BLaER1 treated with 17β-estradiol and CSF1 and Interleukin-3, amounts not matched to agents 10 nM and 100 nM (cell line): ENCODE data around the gene ENTHD1.

ENCODE experiments used
- H3K27ac ChIP-seq, 11 experiments: shearing (Covaris generic); formaldehyde crosslinking; 2 replicates each; pipeline ENCODE4 v1.8.1; 2022
- H3K27me3 ChIP-seq, 11 experiments: shearing (Covaris generic); formaldehyde crosslinking; 2 replicates each; pipeline ENCODE4 v1.8.1; 2022
- H3K36me3 ChIP-seq, 11 experiments: shearing (Covaris generic); formaldehyde crosslinking; 2 replicates each; pipeline ENCODE4 v1.8.1; 2022
- H3K4me1 ChIP-seq, 10 experiments: shearing (Covaris generic); formaldehyde crosslinking; 2 replicates each; pipeline ENCODE4 v1.8.1; 2022
- H3K4me2 ChIP-seq, 11 experiments: shearing (Covaris generic); formaldehyde crosslinking; 2 replicates each; pipeline ENCODE4 v1.8.1; 2022
- H3K4me3 ChIP-seq, 10 experiments: shearing (Covaris generic); formaldehyde crosslinking; 2 replicates each; pipeline ENCODE4 v1.8.1; 2022
- H3K9ac ChIP-seq, 11 experiments: shearing (Covaris generic); formaldehyde crosslinking; 2 replicates each; pipeline ENCODE4 v1.8.1; 2022
- H3K9me3 ChIP-seq, 11 experiments: shearing (Covaris generic); formaldehyde crosslinking; replicated peaks in 1 of 11; 2 replicates each; pipeline ENCODE4 v1.8.1; 2022
- H4K20me1 ChIP-seq, 11 experiments: shearing (Covaris generic); formaldehyde crosslinking; 2 replicates each; pipeline ENCODE4 v1.8.1; 2022
- Cebpa-rat ChIP-seq, 11 experiments: shearing (Covaris generic); IDR thresholded peaks; 2 replicates each; pipeline ENCODE4 v1.8.1; 2022

ENTHD1 gene

DNA sequence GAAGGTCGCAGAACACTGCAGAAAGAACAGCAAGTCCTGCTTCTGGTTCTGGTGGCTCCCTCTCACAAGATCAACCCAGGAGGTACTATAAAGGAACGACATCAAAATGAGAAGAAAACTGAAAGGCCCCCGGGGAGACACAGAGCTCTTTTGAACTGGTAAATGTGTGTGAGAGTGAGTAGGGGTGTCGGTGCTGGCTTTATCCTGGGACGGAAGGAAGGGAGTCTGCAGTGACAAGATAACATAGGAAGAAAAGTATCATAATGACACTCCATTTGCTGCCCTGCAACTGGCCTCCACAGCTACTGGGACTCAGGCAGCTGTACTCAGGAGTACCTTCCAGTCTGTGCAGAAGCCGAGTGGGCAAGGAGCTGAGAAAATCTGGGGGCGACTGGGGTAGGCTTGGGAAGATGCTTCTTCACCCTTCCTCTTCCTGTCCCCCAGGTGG lies 60.9 kb downstream of the ENTHD1 start:
- peaks cover 0 to 79% (median 0%) of the 10 kb centered on the region in 11 experiments; a peak in 6 of 22 replicates for H3K27me3 ChIP-seq
- no peaks in the 10 kb centered on the region for H4K20me1 ChIP-seq
- peak overlapping the region in 7 of 11 experiments; percentile 33 to 84 (median 71); a peak in 13 of 22 replicates for H3K27ac ChIP-seq
- peak overlapping the region in 3 of 10 experiments; percentile 18 to 24 (median 19); a peak in 2 of 20 replicates for H3K4me3 ChIP-seq
- peak overlapping the region; percentile 49 to 92 (median 83) for H3K4me2 ChIP-seq
- H3K9me3 ChIP-seq, result peaks cover 18 to 32% (median 24%) of the 10 kb centered on the region in 11 experiments
- H3K36me3 ChIP-seq, result no peaks in the 10 kb centered on the region
- H3K4me1 ChIP-seq, result peaks cover 11 to 52% (median 33%) of the 10 kb centered on the region in 10 experiments
- peak overlapping the region in 6 of 11 experiments; percentile 16 to 66 (median 45); a peak in 10 of 22 replicates for H3K9ac ChIP-seq
- TF ChIP-seq Cebpa-rat (IDR thresholded peaks at IDR 0.05), result no peak

DNA sequence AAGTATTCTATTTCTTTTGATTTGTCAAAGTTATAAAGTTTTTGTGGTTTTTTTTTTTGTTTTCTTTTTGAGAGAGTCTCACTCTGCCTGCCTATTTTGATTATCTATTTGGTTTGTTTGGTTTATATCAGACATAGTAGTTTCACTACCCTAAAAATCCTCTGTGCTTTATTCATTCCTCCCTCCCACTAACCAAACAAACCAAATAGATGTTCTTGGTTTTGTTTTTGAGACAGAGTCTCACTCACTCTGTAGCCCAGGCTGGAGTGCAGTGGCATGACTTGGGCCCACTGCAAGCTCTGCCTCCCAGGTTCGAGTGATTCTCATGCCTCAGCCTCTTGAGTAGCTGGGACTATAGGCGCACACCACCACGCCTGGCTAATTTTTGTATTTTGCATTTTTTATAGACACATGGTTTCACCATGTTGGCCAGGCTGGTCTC lies 67.9 kb downstream of the ENTHD1 start:
- no peak for TF ChIP-seq Cebpa-rat (IDR thresholded peaks at IDR 0.05)
- H3K36me3 ChIP-seq, result no peaks in the 10 kb centered on the region
- H3K27ac ChIP-seq, result no peak overlapping the region
- H4K20me1 ChIP-seq, result no peaks in the 10 kb centered on the region
- H3K27me3 ChIP-seq, result peaks cover 0 to 56% (median 0%) of the 10 kb centered on the region in 11 experiments; a peak in 4 of 22 replicates
- peak overlapping the region in 8 of 11 experiments; percentile 15 to 56 (median 34); a peak in 8 of 22 replicates for H3K4me2 ChIP-seq
- peaks cover 3 to 11% (median 7%) of the 10 kb centered on the region in 10 experiments; a peak in 14 of 20 replicates for H3K4me1 ChIP-seq
- no peak overlapping the region for H3K4me3 ChIP-seq
- no peak overlapping the region for H3K9ac ChIP-seq
- H3K9me3 ChIP-seq, result no peaks in the 10 kb centered on the region

DNA sequence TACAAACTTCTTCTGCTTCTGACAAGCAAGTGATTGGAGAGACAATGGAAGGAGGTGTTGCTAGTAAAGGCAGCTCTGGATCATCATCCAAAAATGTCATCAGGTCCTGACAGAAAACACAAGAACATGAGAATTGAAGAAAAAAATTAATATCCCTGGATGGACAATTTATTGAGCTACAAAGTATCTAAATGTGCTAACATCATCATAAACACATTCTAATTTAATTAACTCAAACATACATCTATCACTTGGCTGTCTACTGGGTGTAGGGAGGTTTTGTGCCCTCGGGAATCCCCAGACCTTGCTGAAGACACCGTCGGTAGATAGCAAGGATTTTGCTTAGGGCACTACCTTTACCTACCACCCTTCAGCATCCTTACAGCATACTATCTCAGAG lies 72.6 kb downstream of the ENTHD1 start:
- H3K27me3 ChIP-seq, result peaks cover 0 to 51% (median 0%) of the 10 kb centered on the region in 11 experiments; a peak in 4 of 22 replicates

DNA sequence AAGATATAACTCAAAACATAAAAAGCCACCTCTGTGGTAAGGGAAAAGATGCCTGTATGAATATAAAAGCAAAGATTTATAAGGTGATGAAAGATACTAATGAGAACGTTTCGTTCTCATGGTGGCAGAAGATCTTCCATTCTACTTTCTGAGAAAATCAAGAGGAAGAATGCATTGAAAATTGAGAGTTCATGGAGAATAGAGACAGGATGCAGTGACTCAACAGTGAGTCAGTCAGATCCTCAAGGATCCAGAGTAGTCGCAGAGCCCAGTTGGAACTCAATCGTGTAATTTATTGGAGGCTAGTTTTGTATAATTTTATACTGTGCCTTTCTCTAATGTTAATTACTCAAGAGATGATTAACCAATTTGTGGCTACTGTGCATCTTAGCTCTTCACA lies 73.3 kb downstream of the ENTHD1 start:
- H4K20me1 ChIP-seq, result no peaks in the 10 kb centered on the region
- peaks cover 0 to 48% (median 0%) of the 10 kb centered on the region in 11 experiments; a peak in 4 of 22 replicates for H3K27me3 ChIP-seq
- peaks cover 0 to 18% (median 0%) of the 10 kb centered on the region in 10 experiments; a peak in 5 of 20 replicates for H3K4me1 ChIP-seq
- no peak for TF ChIP-seq Cebpa-rat (IDR thresholded peaks at IDR 0.05)
- no peak overlapping the region for H3K27ac ChIP-seq
- H3K4me2 ChIP-seq, result peak overlapping the region in 2 of 11 experiments; percentile 5 to 39; a peak in 2 of 22 replicates
- no peak overlapping the region for H3K9ac ChIP-seq
- H3K9me3 ChIP-seq, result no peaks in the 10 kb centered on the region
- H3K4me3 ChIP-seq, result no peak overlapping the region
- no peaks in the 10 kb centered on the region for H3K36me3 ChIP-seq

More for the DNA sequence above, 72.6 kb downstream of the ENTHD1 start:
- no peaks in the 10 kb centered on the region for H3K36me3 ChIP-seq
- H3K4me1 ChIP-seq, result peaks cover 0 to 21% (median 4%) of the 10 kb centered on the region in 10 experiments; a peak in 12 of 20 replicates
- H3K9me3 ChIP-seq, result no peaks in the 10 kb centered on the region
- H3K4me2 ChIP-seq, result peak overlapping the region in 1 of 11 experiments; percentile 39; a peak in 3 of 22 replicates
- no peak overlapping the region for H3K27ac ChIP-seq
- H4K20me1 ChIP-seq, result no peaks in the 10 kb centered on the region
- no peak overlapping the region for H3K4me3 ChIP-seq
- no peak overlapping the region for H3K9ac ChIP-seq
- TF ChIP-seq Cebpa-rat (IDR thresholded peaks at IDR 0.05), result no peak

DNA sequence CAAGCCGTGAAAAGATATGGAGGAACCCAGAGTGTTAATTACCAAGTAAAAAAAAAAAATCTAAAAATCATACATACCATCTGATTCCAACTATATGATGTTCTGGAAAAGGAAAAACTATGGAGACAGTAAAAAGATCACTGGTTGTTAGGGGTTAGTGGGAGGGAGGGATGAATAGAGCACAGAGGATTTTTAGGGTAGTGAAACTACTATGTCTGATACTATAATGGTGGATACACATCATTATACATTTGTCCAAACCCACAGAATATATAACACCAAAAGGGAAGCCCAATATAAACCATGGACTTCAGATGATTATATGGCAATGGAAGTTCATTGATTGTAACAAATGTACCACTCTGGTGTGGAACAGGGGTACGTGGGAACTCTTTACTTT lies 74.1 kb downstream of the ENTHD1 start:
- H3K4me3 ChIP-seq, result no peak overlapping the region

DNA sequence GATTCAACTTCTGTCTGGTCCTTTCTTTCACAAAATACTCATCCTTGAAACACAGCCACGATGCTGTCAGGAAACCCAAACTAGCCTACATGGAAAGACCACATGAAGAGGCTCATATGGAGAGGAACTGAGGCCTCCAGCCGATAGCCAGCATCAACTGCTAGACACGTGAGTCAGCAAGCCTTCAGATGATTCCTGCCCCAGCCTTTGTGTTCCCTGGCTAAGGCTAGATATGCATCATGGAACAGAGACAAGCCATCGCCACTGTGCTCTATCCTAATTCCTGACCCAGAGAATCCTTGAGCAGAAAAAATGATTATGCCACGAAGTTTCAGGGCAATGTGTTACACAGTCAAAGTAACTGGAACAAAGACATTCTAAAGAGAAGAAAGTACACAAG lies 75.5 kb downstream of the ENTHD1 start:
- Histone ChIP-seq H3K9ac (no peak overlapping the region), H3K4me3 (no peak overlapping the region), H3K4me2 (no peak overlapping the region), H3K4me1 (peaks cover 0 to 18% (median 0%) of the 10 kb centered on the region in 10 experiments; a peak in 5 of 20 replicates), H3K27ac (no peak overlapping the region), H3K9me3 (no peaks in the 10 kb centered on the region), H4K20me1 (no peaks in the 10 kb centered on the region), H3K27me3 (peaks cover 0 to 47% (median 0%) of the 10 kb centered on the region in 11 experiments; a peak in 4 of 22 replicates), H3K36me3 (no peaks in the 10 kb centered on the region)
- no peak for TF ChIP-seq Cebpa-rat (IDR thresholded peaks at IDR 0.05)

More for the DNA sequence above, 74.1 kb downstream of the ENTHD1 start:
- no peaks in the 10 kb centered on the region for H3K9me3 ChIP-seq
- peaks cover 0 to 48% (median 0%) of the 10 kb centered on the region in 11 experiments; a peak in 4 of 22 replicates for H3K27me3 ChIP-seq
- H3K4me2 ChIP-seq, result no peak overlapping the region; a peak in 1 of 22 replicates
- no peaks in the 10 kb centered on the region for H4K20me1 ChIP-seq
- H3K9ac ChIP-seq, result no peak overlapping the region
- H3K27ac ChIP-seq, result no peak overlapping the region
- TF ChIP-seq Cebpa-rat (IDR thresholded peaks at IDR 0.05), result no peak
- peaks cover 0 to 18% (median 0%) of the 10 kb centered on the region in 10 experiments; a peak in 5 of 20 replicates for H3K4me1 ChIP-seq
- no peaks in the 10 kb centered on the region for H3K36me3 ChIP-seq

DNA sequence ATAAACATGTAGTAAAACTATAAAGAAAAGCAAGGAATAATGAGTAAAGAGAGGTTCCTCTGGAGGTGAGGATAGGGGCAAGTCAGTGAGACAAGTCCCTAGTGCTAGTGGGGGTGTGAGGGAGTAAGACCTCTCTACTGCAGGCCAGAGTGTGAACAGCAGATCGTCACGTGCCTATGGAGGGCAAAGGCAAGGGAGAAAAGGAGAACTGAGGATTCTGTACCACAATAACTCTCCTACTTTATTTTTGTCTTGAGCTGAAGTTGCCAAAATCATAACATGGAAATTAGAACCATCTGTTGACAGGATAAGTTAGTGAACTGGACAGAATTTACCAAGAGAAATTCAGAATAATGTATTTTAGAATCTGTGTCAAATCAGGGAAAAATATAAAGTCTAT lies 77.6 kb downstream of the ENTHD1 start:
- Histone ChIP-seq H3K4me3 (no peak overlapping the region), H3K4me2 (0 out of 22 replicates have a peak overlapping the region, but pooled peaks of 1 of the 11 experiments have one; percentile 24), H4K20me1 (no peaks in the 10 kb centered on the region), H3K27me3 (peaks cover 0 to 27% (median 0%) of the 10 kb centered on the region in 11 experiments; a peak in 4 of 22 replicates), H3K9me3 (no peaks in the 10 kb centered on the region), H3K9ac (no peak overlapping the region), H3K4me1 (peaks cover 0 to 17% (median 0%) of the 10 kb centered on the region in 10 experiments; a peak in 5 of 20 replicates), H3K36me3 (no peaks in the 10 kb centered on the region), H3K27ac (no peak overlapping the region)
- TF ChIP-seq Cebpa-rat (IDR thresholded peaks at IDR 0.05), result no peak

DNA sequence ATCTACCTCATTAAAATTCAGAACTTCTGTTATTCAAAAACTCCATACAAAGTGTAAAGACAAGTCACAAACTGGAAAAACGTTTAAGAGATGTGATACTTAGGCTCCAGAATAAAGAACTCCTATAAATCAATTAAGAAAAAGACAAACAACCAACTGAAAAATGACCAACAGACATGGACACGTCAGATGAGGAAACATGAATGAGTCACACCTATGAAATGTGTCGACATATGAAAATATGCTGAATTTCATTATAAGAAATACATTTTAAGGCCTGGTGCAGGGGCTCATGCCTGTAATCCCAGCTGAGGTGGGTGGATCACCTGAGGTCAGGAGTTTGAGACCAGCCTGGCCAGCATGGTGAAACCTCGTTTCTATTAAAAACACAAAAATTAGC lies 78.7 kb downstream of the ENTHD1 start:
- H3K4me3 ChIP-seq, result no peak overlapping the region
- H4K20me1 ChIP-seq, result no peaks in the 10 kb centered on the region
- H3K9me3 ChIP-seq, result no peaks in the 10 kb centered on the region
- TF ChIP-seq Cebpa-rat (IDR thresholded peaks at IDR 0.05), result no peak
- H3K36me3 ChIP-seq, result no peaks in the 10 kb centered on the region
- peaks cover 0 to 16% (median 0%) of the 10 kb centered on the region in 11 experiments; a peak in 4 of 22 replicates for H3K27me3 ChIP-seq
- no peak overlapping the region for H3K27ac ChIP-seq
- H3K4me2 ChIP-seq, result no peak overlapping the region
- no peak overlapping the region for H3K9ac ChIP-seq
- H3K4me1 ChIP-seq, result peaks cover 0 to 7% (median 0%) of the 10 kb centered on the region in 10 experiments; a peak in 1 of 20 replicates

DNA sequence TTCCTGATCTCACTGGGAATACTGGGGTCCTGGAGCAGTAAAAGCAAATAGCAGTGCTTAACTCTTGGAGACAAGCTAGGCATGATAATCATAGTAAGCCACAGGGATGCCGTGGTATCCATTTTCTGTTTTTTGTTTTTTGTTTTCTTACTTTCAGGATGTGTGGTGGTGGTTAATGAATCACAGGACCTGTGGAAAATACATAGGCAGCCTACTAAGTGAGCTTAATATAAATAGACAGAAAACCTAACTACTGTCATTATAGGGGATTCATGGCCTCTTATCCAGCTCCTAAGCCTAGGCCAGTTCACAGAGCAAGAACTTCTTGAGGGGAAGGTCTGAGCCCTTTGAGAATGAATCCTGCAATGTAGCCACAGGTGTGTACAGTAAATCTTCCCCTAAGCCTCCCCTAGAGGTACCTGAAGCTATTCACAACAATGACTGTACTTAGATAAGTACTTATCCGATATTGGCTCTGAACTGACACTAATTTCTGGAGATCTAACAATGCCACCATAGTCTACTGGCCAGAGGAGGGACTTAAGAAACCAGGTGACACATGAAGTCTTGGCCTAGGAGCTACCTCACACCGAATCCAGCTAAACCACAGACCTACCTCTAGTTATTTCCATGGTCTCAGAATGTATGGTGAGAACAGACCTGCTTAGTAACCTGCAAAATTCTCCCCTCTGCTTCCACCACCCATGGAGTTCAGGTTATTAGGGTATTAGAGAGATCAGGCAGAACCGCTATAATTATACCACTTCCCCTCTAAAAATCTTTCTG lies 83.6 kb downstream of the ENTHD1 start:
- Histone ChIP-seq H3K9me3 (no peaks in the 10 kb centered on the region), H3K9ac (no peak overlapping the region), H3K27me3 (peaks cover 0 to 10% (median 0%) of the 10 kb centered on the region in 11 experiments; a peak in 1 of 22 replicates), H4K20me1 (no peaks in the 10 kb centered on the region), H3K27ac (no peak overlapping the region), H3K4me1 (peaks cover 0 to 9% (median 4%) of the 10 kb centered on the region in 10 experiments; a peak in 8 of 20 replicates), H3K36me3 (no peaks in the 10 kb centered on the region), H3K4me3 (no peak overlapping the region), H3K4me2 (no peak overlapping the region)
- no peak for TF ChIP-seq Cebpa-rat (IDR thresholded peaks at IDR 0.05)
